Measurements from ENCODE around the gene CAPSL. TPM values are rescaled to one million over a fixed set of nuclear protein-coding genes. Genes with fewer than 3 reads are reported as not detected.
"Not testable (repeated sequence)": the region's sequence is repeated elsewhere in the genome, so short reads cannot be mapped to it uniquely, and the experiment has no call there.

The CAPSL gene
- total RNA-seq, 1 donor from 2014 or later = not detected

DNA sequence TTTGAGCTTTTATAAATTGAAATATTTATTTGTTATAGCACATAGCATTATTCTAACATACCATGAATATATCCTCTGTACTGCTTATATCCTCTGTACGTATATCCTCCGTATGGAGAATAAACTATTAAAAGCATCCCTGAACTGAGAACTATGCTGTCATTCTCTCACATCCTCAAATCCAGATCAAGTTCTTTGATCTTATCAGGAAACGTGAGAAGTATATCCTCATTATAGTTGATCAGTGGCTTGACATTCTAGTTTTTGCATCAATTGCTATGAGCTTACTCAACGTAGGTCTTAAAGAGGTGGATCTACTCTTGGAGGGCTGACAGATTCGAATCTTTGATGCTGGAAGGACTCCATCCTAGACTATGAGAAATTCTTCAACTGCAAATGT lies 44.3 kb downstream of the CAPSL start:
- FAIRE-seq = no peak
- no peak for DNase-seq (ENCODE audit: low read depth)
- no peak overlapping the region for H3K4me3 ChIP-seq (ENCODE audit: low read depth, low read length)
- H3K27me3 ChIP-seq (ENCODE audit: control insufficient read depth, insufficient read depth, low read length) = no peaks in the 10 kb centered on the region
- H3K36me3 ChIP-seq (ENCODE audit: control insufficient read depth, insufficient read depth, low read length) = no peaks in the 10 kb centered on the region
- TF ChIP-seq, protein P1, sequence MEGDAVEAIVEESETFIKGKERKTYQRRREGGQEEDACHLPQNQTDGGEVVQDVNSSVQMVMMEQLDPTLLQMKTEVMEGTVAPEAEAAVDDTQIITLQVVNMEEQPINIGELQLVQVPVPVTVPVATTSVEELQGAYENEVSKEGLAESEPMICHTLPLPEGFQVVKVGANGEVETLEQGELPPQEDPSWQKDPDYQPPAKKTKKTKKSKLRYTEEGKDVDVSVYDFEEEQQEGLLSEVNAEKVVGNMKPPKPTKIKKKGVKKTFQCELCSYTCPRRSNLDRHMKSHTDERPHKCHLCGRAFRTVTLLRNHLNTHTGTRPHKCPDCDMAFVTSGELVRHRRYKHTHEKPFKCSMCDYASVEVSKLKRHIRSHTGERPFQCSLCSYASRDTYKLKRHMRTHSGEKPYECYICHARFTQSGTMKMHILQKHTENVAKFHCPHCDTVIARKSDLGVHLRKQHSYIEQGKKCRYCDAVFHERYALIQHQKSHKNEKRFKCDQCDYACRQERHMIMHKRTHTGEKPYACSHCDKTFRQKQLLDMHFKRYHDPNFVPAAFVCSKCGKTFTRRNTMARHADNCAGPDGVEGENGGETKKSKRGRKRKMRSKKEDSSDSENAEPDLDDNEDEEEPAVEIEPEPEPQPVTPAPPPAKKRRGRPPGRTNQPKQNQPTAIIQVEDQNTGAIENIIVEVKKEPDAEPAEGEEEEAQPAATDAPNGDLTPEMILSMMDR (IDR thresholded peaks at IDR 0.05; ENCODE audit: insufficient read depth, low read length, severe bottlenecking) = no peak

GRCh38 chr5:35892799-35893198 lies 45.6 kb downstream of the CAPSL start:
- FAIRE-seq; DNase-seq (ENCODE audit: low read depth); H3K27me3 ChIP-seq (ENCODE audit: control insufficient read depth, insufficient read depth, low read length); H3K36me3 ChIP-seq (ENCODE audit: control insufficient read depth, insufficient read depth, low read length); H3K4me3 ChIP-seq (ENCODE audit: low read depth, low read length): not testable (repeated sequence)

- H3K4me3 ChIP-seq (ENCODE audit: low read depth, low read length) = no peak overlapping the region
- FAIRE-seq = no peak
- H3K27me3 ChIP-seq (ENCODE audit: control insufficient read depth, insufficient read depth, low read length) = no peaks in the 10 kb centered on the region
- TF ChIP-seq, protein P1 (IDR thresholded peaks at IDR 0.05; ENCODE audit: insufficient read depth, low read length, severe bottlenecking) = no peak
- H3K36me3 ChIP-seq (ENCODE audit: control insufficient read depth, insufficient read depth, low read length) = no peaks in the 10 kb centered on the region
- no peak for DNase-seq (ENCODE audit: low read depth)
Measured at GRCh38 chr5:35890021-35891020, 48.1 kb downstream of the CAPSL start.

GRCh38 chr5:35887321-35888100 lies 50.9 kb downstream of the CAPSL start:
- TF ChIP-seq, protein P1 (IDR thresholded peaks at IDR 0.05; ENCODE audit: insufficient read depth, low read length, severe bottlenecking) = no peak
- no peak for DNase-seq (ENCODE audit: low read depth)
- no peak overlapping the region for H3K4me3 ChIP-seq (ENCODE audit: low read depth, low read length)
- no peaks in the 10 kb centered on the region for H3K36me3 ChIP-seq (ENCODE audit: control insufficient read depth, insufficient read depth, low read length)
- no peak for FAIRE-seq
- no peaks in the 10 kb centered on the region for H3K27me3 ChIP-seq (ENCODE audit: control insufficient read depth, insufficient read depth, low read length)

- TF ChIP-seq, protein P1 (IDR thresholded peaks at IDR 0.05; ENCODE audit: insufficient read depth, low read length, severe bottlenecking) = no peak
- no peak for FAIRE-seq
- Histone ChIP-seq H3K27me3 (ENCODE audit: control insufficient read depth, insufficient read depth, low read length) (no peaks in the 10 kb centered on the region), H3K4me3 (ENCODE audit: low read depth, low read length) (no peak overlapping the region), H3K36me3 (ENCODE audit: control insufficient read depth, insufficient read depth, low read length) (no peaks in the 10 kb centered on the region)
- no peak for DNase-seq (ENCODE audit: low read depth)
Measured at GRCh38 chr5:35886381-35886780, 52.0 kb downstream of the CAPSL start.

DNA sequence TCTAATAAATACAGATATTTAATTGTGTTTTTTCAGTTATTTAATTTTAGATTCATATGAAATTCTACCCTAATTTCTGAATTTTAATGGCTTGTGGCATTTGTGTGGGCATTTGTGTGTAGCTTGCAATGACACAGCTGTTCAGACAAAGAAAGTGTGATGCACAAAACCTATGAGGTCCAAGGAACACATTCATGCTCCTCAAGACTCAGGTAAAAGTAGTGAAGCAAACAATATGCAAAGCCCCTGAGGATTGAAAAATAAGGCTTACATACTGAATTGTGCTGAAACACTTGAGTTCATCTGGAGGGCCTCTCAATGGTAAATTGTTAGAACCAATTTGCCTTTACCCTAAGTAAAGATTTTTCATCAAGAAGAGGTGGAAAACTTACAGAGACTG lies 53.6 kb downstream of the CAPSL start:
- no peaks in the 10 kb centered on the region for H3K27me3 ChIP-seq (ENCODE audit: control insufficient read depth, insufficient read depth, low read length)
- TF ChIP-seq, protein P1 (IDR thresholded peaks at IDR 0.05; ENCODE audit: insufficient read depth, low read length, severe bottlenecking) = no peak
- no peak overlapping the region for H3K4me3 ChIP-seq (ENCODE audit: low read depth, low read length)
- no peak for DNase-seq (ENCODE audit: low read depth)
- FAIRE-seq = no peak
- H3K36me3 ChIP-seq (ENCODE audit: control insufficient read depth, insufficient read depth, low read length) = no peaks in the 10 kb centered on the region
